HG03066 (cell line): Measurements from ENCODE around the gene MRGPRX4.

Source experiments
- ATAC-seq: cut with Tn5 transposase; IDR thresholded peaks from one replicate; pipeline ENCODE4 v1.9.1; 2021; ENCODE audit warnings: low read depth; ENCODE audit not compliant: unreplicated experiment

Gene MRGPRX4

DNA sequence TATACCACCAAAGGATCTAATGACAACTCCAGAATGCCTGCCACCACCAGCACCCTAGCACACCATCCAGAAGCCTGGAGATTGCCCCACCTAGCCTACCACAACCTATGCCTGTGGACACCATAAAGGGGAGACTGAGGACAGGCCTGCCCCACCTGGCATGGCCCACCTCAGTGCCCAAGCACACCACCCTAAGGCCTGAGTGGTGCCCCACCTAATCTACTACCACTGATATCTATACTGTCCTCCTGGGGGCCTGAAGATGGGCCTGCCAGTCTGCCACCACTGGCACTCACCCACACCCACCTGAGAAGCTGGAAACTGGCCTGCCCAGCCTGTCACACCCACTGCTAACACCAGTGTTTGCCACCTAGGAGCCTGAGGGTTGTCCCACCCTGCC, 32.1 kb downstream of the MRGPRX4 start:
- no peak for ATAC-seq

- no peak for ATAC-seq
Measured at GRCh38 chr11:18209058-18209457, 36.4 kb downstream of the MRGPRX4 start.

DNA sequence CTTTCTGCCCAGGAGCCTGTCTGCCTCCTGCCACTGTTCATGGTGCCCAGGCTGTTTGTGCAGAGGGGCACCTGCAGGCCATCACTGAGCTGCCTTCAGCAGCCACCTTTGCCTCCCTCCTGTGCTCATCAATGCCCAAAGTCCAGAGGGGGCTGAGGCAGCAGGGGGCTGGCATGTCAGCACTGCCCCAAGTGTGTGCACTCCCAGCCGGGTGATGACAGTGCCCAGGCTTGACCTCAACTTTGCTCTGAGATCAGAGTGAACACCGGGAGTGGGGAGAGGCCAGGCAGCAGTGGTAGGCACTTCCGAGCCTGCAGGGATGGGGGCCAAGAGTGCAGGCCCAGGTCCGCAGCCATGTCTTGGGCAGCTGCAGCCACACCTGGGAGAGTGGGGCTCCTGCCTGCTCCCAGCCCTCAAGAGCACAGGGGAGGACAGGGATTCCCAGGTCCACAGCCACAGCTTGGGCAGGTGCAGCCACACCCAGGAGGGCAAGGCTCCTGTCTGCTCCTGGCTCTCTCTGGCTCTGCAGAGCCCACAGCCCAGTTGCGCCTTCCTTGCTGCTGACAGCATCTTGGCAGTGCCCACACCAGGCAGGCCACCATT, 48.7 kb downstream of the MRGPRX4 start:
- no peak for ATAC-seq

DNA sequence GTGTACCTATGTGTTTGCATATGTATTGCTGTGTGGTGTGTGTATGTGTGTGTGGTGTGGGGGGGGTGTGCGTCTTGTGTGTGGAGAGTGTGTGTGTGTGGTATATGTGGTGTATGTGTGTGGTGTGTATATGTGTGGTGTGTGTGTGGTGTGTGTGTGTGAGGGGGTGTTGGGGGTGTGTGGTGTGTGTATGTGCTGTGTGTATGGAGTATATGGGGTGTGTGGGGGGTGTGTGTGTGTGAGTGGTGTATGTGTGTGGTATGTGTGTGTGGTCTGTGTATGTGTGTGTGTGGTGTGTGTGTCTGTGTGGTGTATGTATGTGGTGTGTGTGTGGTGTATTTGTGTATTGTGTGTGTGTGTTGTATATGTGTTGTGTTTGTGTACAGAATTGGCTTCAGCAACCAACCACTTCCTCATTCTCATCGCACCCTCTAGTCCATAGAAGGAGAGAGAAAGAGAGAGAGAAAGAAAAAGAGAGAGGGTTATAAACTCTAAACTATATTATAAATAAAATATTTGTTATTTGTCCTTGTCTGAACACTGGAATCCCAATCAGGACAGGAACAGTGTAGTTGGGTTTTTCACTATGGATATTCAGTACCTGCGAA, 50.3 kb downstream of the MRGPRX4 start:
- ATAC-seq = no peak
